Skin of body (tissue), 2 donors: ENCODE data around the gene PPM1D. TPM values are rescaled to one million over a fixed set of nuclear protein-coding genes. Genes with fewer than 3 reads are reported as not detected.
A peak's percentile ranks its signal among the peaks of the same experiment; 100 is the strongest.

Experiments used
- DNase-seq: peaks from one replicate; lab custom pipeline; 2025; lab: John Stamatoyannopoulos, UW
- total RNA-seq: library from RNA; depleted of rRNA; stranded (reverse); fragments of >200 nt; gene quantifications from one replicate; pipeline ENCODE4 v1.2.3, GENCODE V29; 2014

PPM1D gene
- total RNA-seq, 1 donor from 2014 or later, result 12.2 TPM

GRCh38 chr17:60618854-60619526, 19.0 kb downstream of the PPM1D start:
- DNase-seq, result no peak

- no peak for DNase-seq
These were observed 23.0 kb downstream of the PPM1D start for GRCh38 chr17:60622961-60623360.

GRCh38 chr17:60623415-60623814, 23.4 kb downstream of the PPM1D start:
- DNase-seq, result no peak

- DNase-seq, result no peak
These were observed 27.1 kb downstream of the PPM1D start for GRCh38 chr17:60627124-60627523.

GRCh38 chr17:60628252-60628889, 28.4 kb downstream of the PPM1D start:
- DNase-seq, result no peak

GRCh38 chr17:60629120-60629519, 29.1 kb downstream of the PPM1D start:
- no peak for DNase-seq

- no peak for DNase-seq
These were observed 30.4 kb downstream of the PPM1D start for GRCh38 chr17:60630352-60630751.

- DNase-seq, result no peak
These were observed 31.1 kb downstream of the PPM1D start for GRCh38 chr17:60631119-60631518.

- no peak for DNase-seq
These were observed 37.7 kb downstream of the PPM1D start for GRCh38 chr17:60637683-60638082.

- DNase-seq, result no peak
These were observed 39.0 kb downstream of the PPM1D start for GRCh38 chr17:60639019-60639330.

GRCh38 chr17:60640503-60640902, 40.5 kb downstream of the PPM1D start:
- no peak for DNase-seq

GRCh38 chr17:60641126-60641525, 41.1 kb downstream of the PPM1D start:
- DNase-seq, result no peak

GRCh38 chr17:60641810-60642220, 41.8 kb downstream of the PPM1D start:
- peak; percentile 19 for DNase-seq

GRCh38 chr17:60645918-60646523, 46.0 kb downstream of the PPM1D start:
- no peak for DNase-seq

- DNase-seq, result no peak
These were observed 46.7 kb downstream of the PPM1D start for GRCh38 chr17:60646701-60647100.

GRCh38 chr17:60647705-60648104, 47.7 kb downstream of the PPM1D start:
- DNase-seq, result no peak

- no peak for DNase-seq
These were observed 52.7 kb downstream of the PPM1D start for GRCh38 chr17:60652454-60653247.

- no peak for DNase-seq
These were observed 53.6 kb downstream of the PPM1D start for GRCh38 chr17:60653569-60653968.

- no peak for DNase-seq
These were observed 56.5 kb downstream of the PPM1D start for GRCh38 chr17:60656499-60656898.

- DNase-seq, result no peak
These were observed 59.2 kb downstream of the PPM1D start for GRCh38 chr17:60659156-60659555.

- no peak for DNase-seq
These were observed 61.5 kb downstream of the PPM1D start for GRCh38 chr17:60661489-60661888.

- DNase-seq, result no peak
These were observed 64.0 kb downstream of the PPM1D start for GRCh38 chr17:60664022-60664421.
